Stimulated activated memory B cell treated with anti-CD40 and anti-IgM and Interleukin-4, amounts not matched to agents 10 μg/mL and 1 μg/mL and 100 μg/mL, for 72 hours (primary cell): ENCODE measurements around the gene ITPR1.

Experiments
- ATAC-seq: fragments of 150-1000 bp; cut with Tn5 transposase; 2 replicates; pipeline ENCODE4 v1.10.0; 2021
- H3K27ac Mint-ChIP-seq: one replicate; pipeline ENCODE4 v1.8.0; 2022; ENCODE audit warnings: mild to moderate bottlenecking, mixed read lengths
- H3K27me3 Mint-ChIP-seq: one replicate; pipeline ENCODE4 v1.8.0; 2022; ENCODE audit warnings: mixed read lengths
- H3K36me3 Mint-ChIP-seq: one replicate; pipeline ENCODE4 v1.8.0; 2022; ENCODE audit warnings: mixed read lengths
- H3K4me1 Mint-ChIP-seq: one replicate; pipeline ENCODE4 v1.8.0; 2022; ENCODE audit warnings: mixed read lengths
- H3K4me3 Mint-ChIP-seq: one replicate; pipeline ENCODE4 v1.8.0; 2022; ENCODE audit warnings: mild to moderate bottlenecking, moderate library complexity, mixed read lengths
- H3K9me3 Mint-ChIP-seq: one replicate; pipeline ENCODE4 v1.8.0; 2022; ENCODE audit warnings: mixed read lengths

Gene ITPR1

DNA sequence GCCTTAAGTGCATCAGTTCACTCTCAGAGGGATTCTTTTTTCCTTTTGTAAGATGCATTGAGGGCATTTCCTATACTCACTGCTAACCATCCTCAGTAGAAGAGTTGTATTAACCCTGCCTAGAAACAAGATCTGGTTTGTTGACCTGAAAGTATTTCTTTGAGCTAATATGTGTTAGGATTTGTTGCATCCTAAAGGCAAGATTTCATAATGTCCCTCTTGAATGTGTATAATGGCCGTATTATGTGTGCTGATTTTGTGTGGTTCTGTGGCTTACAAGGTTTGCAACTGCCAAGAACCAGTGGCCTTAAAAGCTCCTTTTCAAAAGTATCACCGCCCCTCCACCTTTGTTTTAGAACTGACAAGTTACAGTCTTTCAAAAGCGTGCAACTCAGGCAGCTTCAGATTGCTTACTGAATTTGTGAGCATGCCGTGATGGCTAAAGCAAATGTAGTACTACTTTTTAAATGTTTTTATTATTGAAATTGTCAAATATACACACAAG is 304.1 kb downstream of the ITPR1 start:
- no peaks in the 10 kb centered on the region for H3K9me3 Mint-ChIP-seq
- H3K4me3 Mint-ChIP-seq = no peak overlapping the region
- H3K4me1 Mint-ChIP-seq = no peaks in the 10 kb centered on the region
- H3K27me3 Mint-ChIP-seq = no peaks in the 10 kb centered on the region
- no peak overlapping the region for H3K27ac Mint-ChIP-seq
- H3K36me3 Mint-ChIP-seq = peaks cover 73% of the 10 kb centered on the region
- ATAC-seq = no peak

DNA sequence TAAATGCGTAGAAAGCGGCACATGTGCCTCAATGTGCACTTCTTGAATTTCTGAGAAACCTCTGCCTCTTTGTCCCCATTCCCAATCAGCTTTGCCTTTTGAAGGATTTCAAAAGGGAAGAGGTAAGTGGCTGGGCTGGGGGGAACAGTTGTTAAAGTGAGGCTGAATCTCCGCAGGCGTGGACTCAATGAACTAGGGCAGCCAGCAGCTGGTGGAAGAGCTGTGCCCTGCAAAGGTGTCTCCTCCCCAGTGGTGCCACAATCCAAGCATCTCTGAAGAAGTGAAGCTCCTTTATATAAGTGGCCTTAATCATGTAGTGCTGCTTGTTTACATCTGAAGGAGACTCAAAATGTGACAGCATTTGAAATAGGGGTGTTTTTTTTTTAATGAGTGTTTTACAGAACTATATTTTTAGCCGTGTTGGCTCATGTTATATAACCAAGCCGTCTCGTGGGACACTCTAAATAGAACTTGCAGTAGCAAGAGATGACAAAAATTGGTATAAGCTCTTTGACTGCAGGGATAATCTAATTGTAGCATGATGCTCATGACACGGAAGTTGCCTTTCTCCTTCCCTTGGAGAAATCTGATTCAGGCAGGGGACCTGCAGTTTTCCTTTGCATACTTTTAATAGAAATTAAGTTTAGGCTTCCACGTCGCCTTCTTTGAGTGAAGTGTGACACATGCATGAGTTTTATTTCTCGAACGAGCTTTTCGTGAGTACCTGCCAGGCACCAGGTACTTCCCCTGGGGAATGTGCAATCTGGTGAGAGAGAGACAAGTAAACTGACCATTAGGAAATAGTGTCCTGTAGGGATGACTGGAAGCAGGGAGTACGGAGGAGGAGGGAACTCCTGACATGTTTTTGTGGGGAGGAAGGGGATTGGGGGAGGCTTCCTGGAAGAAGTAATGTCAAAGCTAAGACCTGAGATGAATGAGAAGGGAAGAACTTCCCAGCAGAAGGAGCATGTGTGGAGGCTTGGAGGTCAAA is 306.4 kb downstream of the ITPR1 start:
- no peak overlapping the region for H3K4me3 Mint-ChIP-seq
- no peaks in the 10 kb centered on the region for H3K4me1 Mint-ChIP-seq

DNA sequence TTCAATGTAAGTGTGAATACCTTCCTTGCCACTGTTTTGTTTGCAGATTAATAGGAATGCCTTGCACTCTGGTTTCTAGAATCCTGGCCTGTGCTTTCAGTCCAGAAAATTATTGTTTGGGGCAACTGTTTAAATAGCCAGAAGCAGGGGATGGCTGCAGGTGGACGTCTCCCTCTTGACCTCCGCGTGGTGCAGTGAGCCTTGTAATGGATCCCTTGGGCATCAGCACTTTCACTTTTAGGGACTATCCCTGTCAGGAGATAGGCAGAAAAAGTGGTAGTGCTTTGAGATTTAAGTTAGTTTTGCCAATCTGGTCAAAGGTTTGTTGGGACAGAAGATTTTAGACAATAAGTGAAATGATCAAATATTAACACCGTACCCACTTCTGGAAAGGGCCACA is 307.4 kb downstream of the ITPR1 start:
- no peaks in the 10 kb centered on the region for H3K9me3 Mint-ChIP-seq
- no peaks in the 10 kb centered on the region for H3K27me3 Mint-ChIP-seq
- peaks cover 78% of the 10 kb centered on the region for H3K36me3 Mint-ChIP-seq
- H3K4me3 Mint-ChIP-seq = no peak overlapping the region
- ATAC-seq = no peak
- H3K4me1 Mint-ChIP-seq = no peaks in the 10 kb centered on the region
- H3K27ac Mint-ChIP-seq = peak overlapping the region; percentile 26

More for the DNA sequence above, 306.4 kb downstream of the ITPR1 start:
- no peak for ATAC-seq
- Mint-ChIP-seq H3K27me3 (no peaks in the 10 kb centered on the region), H3K27ac (no peak overlapping the region), H3K9me3 (no peaks in the 10 kb centered on the region), H3K36me3 (peaks cover 73% of the 10 kb centered on the region)

DNA sequence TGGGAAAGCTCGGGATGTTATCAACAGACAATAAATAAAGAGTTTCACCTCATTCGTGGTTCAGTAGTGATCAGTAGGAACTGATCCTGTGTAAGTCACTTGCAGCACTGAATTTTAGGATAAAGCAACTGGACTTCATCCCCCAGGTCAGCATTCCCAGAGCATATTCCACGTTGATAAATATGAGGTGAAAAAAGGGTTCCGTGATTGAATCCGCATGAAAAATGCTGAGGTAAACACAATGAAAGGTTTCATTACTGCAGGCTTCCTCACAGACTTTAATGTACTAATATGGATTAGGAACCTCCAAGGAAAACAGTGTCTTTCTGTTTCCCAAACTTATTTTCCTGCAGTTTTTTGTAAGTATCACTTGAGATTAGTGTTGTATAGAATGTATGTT is 308.7 kb downstream of the ITPR1 start:
- Mint-ChIP-seq H3K36me3 (peaks cover 79% of the 10 kb centered on the region), H3K4me3 (no peak overlapping the region), H3K4me1 (no peaks in the 10 kb centered on the region), H3K9me3 (no peaks in the 10 kb centered on the region), H3K27me3 (no peaks in the 10 kb centered on the region), H3K27ac (peak overlapping the region; percentile 13)
- ATAC-seq = no peak

DNA sequence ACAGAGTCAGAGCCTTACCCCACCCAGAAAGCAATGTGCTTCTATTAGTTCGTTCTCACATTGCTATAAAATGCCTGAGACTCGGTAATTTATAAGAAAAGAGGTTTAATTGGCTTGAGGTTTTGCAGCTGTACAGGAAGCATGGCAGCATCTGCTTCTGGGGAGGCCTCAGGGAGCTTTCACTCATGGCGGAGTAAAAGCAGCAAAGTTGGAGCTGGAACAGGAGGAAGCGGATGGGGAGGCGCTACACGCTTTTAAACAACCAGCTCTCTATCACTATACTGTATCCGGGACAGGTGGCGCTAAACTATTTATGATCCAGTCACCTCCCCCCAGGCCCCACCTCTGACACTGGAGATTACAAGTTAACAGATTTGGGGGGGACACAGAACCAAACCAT is 309.8 kb downstream of the ITPR1 start:
- Mint-ChIP-seq H3K27ac (peak overlapping the region; percentile 13), H3K27me3 (no peaks in the 10 kb centered on the region), H3K4me1 (no peaks in the 10 kb centered on the region), H3K4me3 (no peak overlapping the region), H3K36me3 (peaks cover 80% of the 10 kb centered on the region), H3K9me3 (no peaks in the 10 kb centered on the region)
- ATAC-seq = no peak

DNA sequence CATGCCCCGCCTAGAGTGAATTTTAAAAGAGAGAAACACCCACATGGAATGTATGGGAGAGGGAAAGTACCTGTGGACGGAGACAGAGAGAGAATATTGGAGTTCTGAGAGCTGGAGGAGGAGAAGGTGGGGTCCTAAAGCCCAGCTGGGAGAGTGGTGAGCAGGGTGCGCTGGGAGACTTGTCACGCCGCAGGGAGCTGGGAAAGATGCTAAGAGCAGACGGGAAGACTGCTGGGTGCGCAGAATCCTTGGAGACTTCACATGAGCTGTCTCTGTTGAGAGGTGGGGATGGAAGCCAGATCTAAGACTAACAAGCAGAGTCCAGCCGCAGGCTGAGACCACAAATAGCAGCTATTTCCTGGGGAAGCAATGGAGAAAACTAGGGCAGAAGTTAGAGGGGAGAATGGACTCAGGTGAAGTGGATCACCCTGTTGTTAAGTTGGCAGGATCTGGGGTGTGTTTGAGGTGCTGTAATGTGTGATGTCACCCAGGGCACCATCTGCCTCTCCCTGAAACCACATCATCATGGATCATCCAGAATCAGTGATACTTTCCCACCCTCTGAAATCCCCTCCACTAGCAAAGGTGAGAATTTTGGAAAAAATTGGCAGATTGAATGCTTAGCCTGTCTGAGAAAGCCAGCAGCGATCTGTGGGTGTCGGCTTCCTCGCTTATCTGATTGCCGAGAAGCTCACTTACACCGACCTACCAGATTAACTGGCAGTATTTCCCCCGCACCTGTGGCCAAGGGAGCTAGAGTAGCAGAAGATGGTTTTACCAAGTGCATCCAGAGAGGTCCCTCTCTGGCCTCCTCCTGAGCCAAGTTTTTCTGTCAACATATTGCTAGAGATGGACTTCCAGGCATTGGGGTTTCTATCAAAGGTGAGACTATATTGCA is 311.3 kb downstream of the ITPR1 start:
- H3K4me3 Mint-ChIP-seq = no peak overlapping the region
- no peaks in the 10 kb centered on the region for H3K27me3 Mint-ChIP-seq
- H3K9me3 Mint-ChIP-seq = no peaks in the 10 kb centered on the region
- no peak for ATAC-seq
- peaks cover 79% of the 10 kb centered on the region for H3K36me3 Mint-ChIP-seq
- peak overlapping the region; percentile 43 for H3K27ac Mint-ChIP-seq
- no peaks in the 10 kb centered on the region for H3K4me1 Mint-ChIP-seq

DNA sequence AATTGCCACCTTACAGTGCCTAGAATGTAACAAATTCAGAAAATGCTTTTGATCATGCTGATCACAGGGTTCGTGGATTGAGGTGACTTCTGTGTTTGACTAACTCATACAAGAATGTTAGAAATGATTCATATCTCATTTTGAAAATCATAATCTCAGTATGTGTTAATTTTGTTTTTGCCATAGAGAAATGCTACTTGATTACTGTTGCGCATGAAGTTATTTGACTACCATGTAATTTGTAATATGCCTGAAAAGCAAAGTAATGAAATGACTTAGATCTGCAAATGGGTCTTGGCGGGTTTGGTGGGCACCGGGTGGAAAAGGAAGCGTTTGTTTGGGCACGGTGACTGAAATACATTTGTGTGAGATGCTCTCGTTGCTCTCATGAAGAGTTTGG is 312.5 kb downstream of the ITPR1 start:
- Mint-ChIP-seq H3K36me3 (peaks cover 78% of the 10 kb centered on the region), H3K27ac (peak overlapping the region; percentile 43), H3K4me3 (no peak overlapping the region), H3K9me3 (no peaks in the 10 kb centered on the region), H3K4me1 (no peaks in the 10 kb centered on the region), H3K27me3 (no peaks in the 10 kb centered on the region)
- ATAC-seq = no peak

DNA sequence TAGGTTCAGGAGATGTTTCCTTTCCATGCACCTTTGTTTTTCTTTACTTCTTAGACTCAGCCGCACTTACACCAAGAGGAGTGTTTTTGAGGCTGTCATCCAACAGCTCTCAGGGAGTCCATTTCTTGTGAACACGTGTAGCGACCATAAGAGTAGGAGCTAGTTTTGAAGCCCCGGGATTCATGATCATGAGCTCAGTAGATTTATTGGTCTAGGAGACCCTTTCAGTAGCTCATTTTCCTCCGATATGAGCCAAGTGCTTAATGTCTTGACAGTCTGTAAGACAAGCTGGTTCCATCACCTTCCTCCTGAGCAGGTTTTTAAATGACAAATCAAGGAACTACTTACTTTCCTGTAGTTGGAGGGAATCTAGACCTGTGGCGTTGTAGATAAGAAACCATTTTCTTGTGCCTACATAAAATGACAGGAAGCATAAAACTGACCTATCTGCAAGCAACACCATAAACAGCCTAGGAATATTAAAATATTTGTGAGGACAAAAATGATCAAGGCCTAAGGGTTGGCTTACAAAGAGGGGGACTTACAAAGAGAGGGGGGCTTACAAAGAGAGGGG is 313.5 kb downstream of the ITPR1 start:
- H3K9me3 Mint-ChIP-seq = no peaks in the 10 kb centered on the region
- H3K4me1 Mint-ChIP-seq = no peaks in the 10 kb centered on the region
- no peak overlapping the region for H3K4me3 Mint-ChIP-seq
- peaks cover 79% of the 10 kb centered on the region for H3K36me3 Mint-ChIP-seq
- no peak for ATAC-seq
- H3K27me3 Mint-ChIP-seq = no peaks in the 10 kb centered on the region
- no peak overlapping the region for H3K27ac Mint-ChIP-seq

DNA sequence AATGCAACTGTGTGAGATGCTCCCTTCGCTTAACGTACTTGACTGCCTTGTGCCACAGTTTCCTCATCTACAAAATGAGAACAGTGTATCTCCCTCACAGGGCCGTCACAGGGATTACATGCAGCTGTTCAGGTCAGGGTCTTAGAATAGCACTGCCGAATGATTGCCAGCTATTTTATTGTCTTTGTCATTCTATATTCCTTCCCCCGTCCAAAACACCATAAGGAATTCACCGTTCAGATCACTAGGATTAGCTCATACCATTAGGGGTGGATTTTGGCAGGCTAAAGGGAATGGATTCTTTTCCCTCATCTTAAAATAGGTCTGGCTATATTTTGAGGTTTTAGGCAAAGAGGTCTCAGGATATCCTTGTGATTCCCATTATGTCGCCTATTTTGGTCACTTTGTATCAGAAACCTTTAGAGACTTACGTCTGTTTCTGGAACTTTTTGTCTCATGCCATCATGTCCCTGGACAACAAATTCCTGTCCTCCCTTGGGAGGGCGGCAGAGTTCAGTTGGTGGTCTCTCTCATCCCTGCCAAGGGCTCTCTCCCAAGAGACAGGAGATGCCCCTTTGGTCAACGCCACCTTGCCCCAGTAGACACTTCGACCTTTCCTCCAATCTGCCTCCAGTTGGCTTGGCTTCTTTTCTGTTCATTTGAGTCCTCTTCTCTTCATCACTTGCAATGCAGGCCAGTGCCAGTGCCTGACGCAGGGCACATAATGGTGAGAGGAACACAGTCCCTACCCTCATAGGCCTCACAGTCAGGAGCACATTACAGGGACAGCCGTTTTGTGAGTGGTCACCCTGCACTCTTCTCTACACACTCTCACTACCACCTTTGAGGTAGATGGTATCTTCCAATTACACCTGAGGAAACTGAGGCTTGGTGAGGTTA is 314.5 kb downstream of the ITPR1 start:
- H3K4me3 Mint-ChIP-seq = no peak overlapping the region
- H3K27me3 Mint-ChIP-seq = no peaks in the 10 kb centered on the region
- H3K4me1 Mint-ChIP-seq = no peaks in the 10 kb centered on the region
- H3K27ac Mint-ChIP-seq = no peak overlapping the region
- no peaks in the 10 kb centered on the region for H3K9me3 Mint-ChIP-seq
- H3K36me3 Mint-ChIP-seq = peaks cover 80% of the 10 kb centered on the region
- ATAC-seq = no peak

DNA sequence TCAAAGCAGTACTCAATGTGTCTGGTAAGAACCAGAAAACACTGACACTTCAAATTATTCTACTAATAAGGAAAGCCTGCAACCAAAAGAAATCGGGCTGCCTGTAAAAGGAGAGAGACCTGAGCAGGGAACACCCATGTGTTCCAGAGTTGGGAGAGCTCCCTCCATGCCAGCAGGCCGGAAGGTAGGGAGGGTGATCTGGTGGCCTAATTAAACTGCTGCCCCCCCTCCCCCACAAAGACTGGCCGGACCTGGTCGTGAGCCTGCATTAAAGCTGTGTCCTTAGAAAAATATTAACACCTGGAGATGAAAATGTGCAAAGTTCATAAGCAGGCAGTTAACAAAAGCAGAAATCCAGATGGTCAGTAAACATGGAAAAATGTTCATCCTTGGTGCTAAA is 315.5 kb downstream of the ITPR1 start:
- Mint-ChIP-seq H3K27ac (no peak overlapping the region), H3K27me3 (no peaks in the 10 kb centered on the region), H3K4me1 (no peaks in the 10 kb centered on the region), H3K36me3 (peaks cover 80% of the 10 kb centered on the region), H3K4me3 (no peak overlapping the region), H3K9me3 (no peaks in the 10 kb centered on the region)
- no peak for ATAC-seq

DNA sequence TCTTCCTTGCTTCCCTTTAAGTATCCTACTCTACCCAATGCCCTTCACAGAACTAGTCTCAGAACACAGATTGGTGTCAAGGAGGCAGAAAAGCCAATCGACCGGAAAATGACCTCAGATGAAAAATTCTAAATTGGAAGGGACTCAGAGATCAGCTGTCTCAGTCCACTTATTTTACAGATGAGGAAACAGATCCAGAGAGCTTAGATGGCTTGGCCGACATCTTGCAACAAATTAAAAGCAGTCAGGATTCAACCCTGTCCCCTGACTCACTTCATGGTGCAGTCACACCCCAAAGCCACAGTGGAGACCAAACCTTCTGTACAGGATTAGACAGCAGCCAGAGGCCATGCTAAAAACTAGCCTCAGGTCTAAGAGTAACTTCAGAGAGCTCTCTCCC is 316.8 kb downstream of the ITPR1 start:
- H3K27ac Mint-ChIP-seq = no peak overlapping the region
- peaks cover 80% of the 10 kb centered on the region for H3K36me3 Mint-ChIP-seq
- H3K27me3 Mint-ChIP-seq = no peaks in the 10 kb centered on the region
- no peak for ATAC-seq
- H3K4me1 Mint-ChIP-seq = no peaks in the 10 kb centered on the region
- H3K4me3 Mint-ChIP-seq = no peak overlapping the region
- no peaks in the 10 kb centered on the region for H3K9me3 Mint-ChIP-seq

DNA sequence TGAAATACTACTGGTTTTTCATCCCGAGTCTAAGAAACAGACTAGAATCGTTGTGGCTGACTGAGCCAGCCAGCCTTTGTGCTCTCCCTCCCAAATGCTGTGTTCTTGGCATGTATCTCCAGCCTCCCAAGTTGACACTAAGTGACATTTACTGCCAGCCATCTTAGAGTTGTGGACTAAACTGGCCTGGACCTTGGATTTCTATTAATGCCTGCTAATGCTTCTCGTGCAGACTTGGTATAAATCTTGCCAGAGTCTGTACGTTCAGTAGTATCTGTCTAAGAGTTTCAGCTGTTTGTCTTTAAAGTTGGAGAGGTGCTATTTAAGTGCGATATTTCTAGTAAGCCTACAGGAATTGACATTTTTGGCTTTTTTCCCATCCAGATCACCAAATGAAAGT is 319.4 kb downstream of the ITPR1 start:
- ATAC-seq = no peak
- H3K4me1 Mint-ChIP-seq = no peaks in the 10 kb centered on the region
- peaks cover 84% of the 10 kb centered on the region for H3K36me3 Mint-ChIP-seq
- no peaks in the 10 kb centered on the region for H3K9me3 Mint-ChIP-seq
- H3K4me3 Mint-ChIP-seq = no peak overlapping the region
- no peaks in the 10 kb centered on the region for H3K27me3 Mint-ChIP-seq
- H3K27ac Mint-ChIP-seq = no peak overlapping the region

DNA sequence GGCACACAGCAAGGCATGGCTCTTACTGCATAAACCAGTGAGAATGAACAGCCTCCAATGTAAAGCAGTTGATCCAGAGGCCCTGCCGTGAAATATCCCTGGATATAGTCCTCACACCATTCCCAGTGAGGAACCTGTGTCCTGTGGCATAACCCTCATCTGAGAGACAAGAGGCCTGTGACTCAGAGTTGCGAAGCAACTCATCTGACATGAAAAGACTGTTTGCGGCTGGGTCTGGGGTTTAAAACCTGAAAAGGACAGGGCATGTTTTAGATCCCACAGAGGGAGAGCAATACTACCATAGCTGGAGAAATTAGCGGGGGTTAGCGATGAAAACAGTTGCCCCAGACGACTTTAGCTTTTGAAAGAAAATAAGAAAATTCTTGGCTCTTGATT is 320.8 kb downstream of the ITPR1 start:
- Mint-ChIP-seq H3K27ac (no peak overlapping the region), H3K9me3 (no peaks in the 10 kb centered on the region), H3K27me3 (no peaks in the 10 kb centered on the region), H3K4me1 (no peaks in the 10 kb centered on the region), H3K4me3 (no peak overlapping the region), H3K36me3 (peaks cover 91% of the 10 kb centered on the region)
- no peak for ATAC-seq

DNA sequence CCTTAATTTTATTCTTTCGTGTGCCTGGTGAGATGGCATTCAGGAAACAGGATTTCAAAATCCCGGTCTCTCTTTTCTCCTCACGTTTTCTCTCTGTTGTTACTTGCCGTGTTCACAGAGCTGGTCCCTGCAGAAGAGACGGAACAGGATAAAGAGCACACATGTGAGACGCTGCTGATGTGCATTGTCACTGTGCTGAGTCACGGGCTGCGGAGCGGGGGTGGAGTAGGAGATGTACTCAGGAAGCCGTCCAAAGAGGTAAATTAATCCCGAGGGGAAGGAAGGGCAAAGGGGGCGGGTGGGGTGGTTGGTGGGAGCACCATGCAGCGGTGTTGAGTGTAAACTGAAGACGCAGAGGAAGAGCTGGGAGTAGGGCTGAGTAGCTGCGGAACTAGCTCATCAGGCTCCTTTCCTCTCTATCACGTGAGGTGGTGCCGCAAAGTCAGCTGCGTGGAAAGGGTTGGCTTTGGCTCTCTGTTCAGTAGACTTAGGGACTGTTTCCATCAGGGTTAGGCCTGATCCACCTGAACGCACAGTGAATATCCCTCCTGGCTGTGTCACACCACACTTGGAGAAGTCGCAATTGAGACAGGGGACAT is 321.3 kb downstream of the ITPR1 start:
- no peak for ATAC-seq
- Mint-ChIP-seq H3K27ac (no peak overlapping the region), H3K4me3 (no peak overlapping the region), H3K36me3 (peaks cover 95% of the 10 kb centered on the region), H3K9me3 (no peaks in the 10 kb centered on the region), H3K27me3 (no peaks in the 10 kb centered on the region), H3K4me1 (peaks cover 3% of the 10 kb centered on the region)
